GM21381 (cell line): ENCODE measurements around the gene CNDP1.
"Not testable (repeated sequence)": the region's sequence is repeated elsewhere in the genome, so short reads cannot be mapped to it uniquely, and the experiment has no call there.

Experiments
- ATAC-seq: cut with Tn5 transposase; IDR thresholded peaks from one replicate; pipeline ENCODE4 v1.9.1; 2021; ENCODE audit warnings: mild to moderate bottlenecking, moderate library complexity; ENCODE audit not compliant: unreplicated experiment

CNDP1 gene

GRCh38 chr18:74520096-74520833 lies 14.0 kb upstream of the CNDP1 start:
- no peak for ATAC-seq

- no peak for ATAC-seq
These were observed 13.1 kb upstream of the CNDP1 start for GRCh38 chr18:74521068-74521725.

- ATAC-seq, result no peak
These were observed 11.4 kb upstream of the CNDP1 start for GRCh38 chr18:74522635-74523548.

- no peak for ATAC-seq
These were observed 10.2 kb upstream of the CNDP1 start for GRCh38 chr18:74524097-74524496.

- not testable (repeated sequence) for ATAC-seq
These were observed 9.4 kb upstream of the CNDP1 start for GRCh38 chr18:74524915-74525314.

GRCh38 chr18:74525741-74526140 lies 8.6 kb upstream of the CNDP1 start:
- no peak for ATAC-seq

GRCh38 chr18:74526488-74526887 lies 7.8 kb upstream of the CNDP1 start:
- ATAC-seq, result no peak

GRCh38 chr18:74528478-74528877 lies 5.8 kb upstream of the CNDP1 start:
- ATAC-seq, result peak; percentile 63

- no peak for ATAC-seq
These were observed 5.4 kb upstream of the CNDP1 start for GRCh38 chr18:74528913-74529312.

GRCh38 chr18:74529378-74529777 lies 4.9 kb upstream of the CNDP1 start:
- ATAC-seq, result no peak

GRCh38 chr18:74529811-74530583 lies 4.3 kb upstream of the CNDP1 start:
- ATAC-seq, result no peak

GRCh38 chr18:74530584-74530862 lies 3.8 kb upstream of the CNDP1 start:
- no peak for ATAC-seq

- no peak for ATAC-seq
These were observed 3.3 kb upstream of the CNDP1 start for GRCh38 chr18:74531043-74531442.

GRCh38 chr18:74532511-74533025 lies 1.7 kb upstream of the CNDP1 start:
- no peak for ATAC-seq

GRCh38 chr18:74533666-74534065 lies 634 bp upstream of the CNDP1 start:
- ATAC-seq, result no peak

- peak; percentile 64 for ATAC-seq
These were observed 815 bp downstream of the CNDP1 start for GRCh38 chr18:74534981-74535649.

GRCh38 chr18:74539289-74539688 lies 5.0 kb downstream of the CNDP1 start:
- no peak for ATAC-seq

GRCh38 chr18:74540652-74541421 lies 6.5 kb downstream of the CNDP1 start:
- no peak for ATAC-seq
